C4-2B (cell line): ENCODE measurements around the gene CR1L.

Source experiments
- ZFX ChIP-seq: fragments of 450-650 bp; IDR thresholded peaks from 2 replicates; pipeline ENCODE4 v1.6.1; 2017
- TF ChIP-seq, protein P1 (sequence below): fragments of 450-650 bp; conservative IDR thresholded peaks from 2 replicates; pipeline ENCODE4 v1.5.1; 2017; ENCODE audit warnings: mild to moderate bottlenecking

DNA sequence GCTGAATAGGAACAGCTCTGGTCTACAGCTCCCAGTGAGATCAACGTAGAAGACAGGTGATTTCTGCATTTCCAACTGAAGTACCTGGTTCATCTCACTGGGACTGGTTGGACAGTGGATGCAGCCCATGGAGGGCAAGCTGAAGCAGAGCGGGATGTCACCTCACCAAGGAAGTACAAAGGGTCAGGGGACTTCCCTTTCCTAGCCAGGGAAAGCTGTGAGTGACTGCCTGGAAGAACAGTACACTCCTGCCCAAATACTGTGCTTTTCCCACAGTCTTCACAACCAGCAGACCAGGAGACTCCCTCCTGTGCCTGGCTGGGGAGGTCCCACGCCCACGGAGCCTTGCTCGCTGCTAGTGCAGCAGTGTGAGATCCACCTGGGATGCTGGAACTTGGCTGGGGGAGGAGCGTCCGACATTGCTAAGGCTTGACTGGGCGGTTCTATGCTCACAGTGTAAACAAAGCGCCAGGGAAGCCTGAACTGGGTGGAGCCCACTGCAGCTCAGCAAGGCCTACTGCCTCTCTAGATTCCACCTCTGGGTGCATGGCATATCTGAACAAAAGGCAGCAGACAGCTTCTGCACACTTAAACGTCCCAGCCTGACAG, 14.7 kb downstream of the CR1L start:
- TF ChIP-seq, protein P1, sequence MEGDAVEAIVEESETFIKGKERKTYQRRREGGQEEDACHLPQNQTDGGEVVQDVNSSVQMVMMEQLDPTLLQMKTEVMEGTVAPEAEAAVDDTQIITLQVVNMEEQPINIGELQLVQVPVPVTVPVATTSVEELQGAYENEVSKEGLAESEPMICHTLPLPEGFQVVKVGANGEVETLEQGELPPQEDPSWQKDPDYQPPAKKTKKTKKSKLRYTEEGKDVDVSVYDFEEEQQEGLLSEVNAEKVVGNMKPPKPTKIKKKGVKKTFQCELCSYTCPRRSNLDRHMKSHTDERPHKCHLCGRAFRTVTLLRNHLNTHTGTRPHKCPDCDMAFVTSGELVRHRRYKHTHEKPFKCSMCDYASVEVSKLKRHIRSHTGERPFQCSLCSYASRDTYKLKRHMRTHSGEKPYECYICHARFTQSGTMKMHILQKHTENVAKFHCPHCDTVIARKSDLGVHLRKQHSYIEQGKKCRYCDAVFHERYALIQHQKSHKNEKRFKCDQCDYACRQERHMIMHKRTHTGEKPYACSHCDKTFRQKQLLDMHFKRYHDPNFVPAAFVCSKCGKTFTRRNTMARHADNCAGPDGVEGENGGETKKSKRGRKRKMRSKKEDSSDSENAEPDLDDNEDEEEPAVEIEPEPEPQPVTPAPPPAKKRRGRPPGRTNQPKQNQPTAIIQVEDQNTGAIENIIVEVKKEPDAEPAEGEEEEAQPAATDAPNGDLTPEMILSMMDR, result no peak
- no peak for TF ChIP-seq ZFX
